HL-60 (cell line): ENCODE data around the gene LONRF3.

ENCODE experiments used
- DNase-seq, 2 experiments: peaks; one replicate each; pipeline ENCODE4 v3.0.0-alpha.2; 2010 to 2020; ENCODE audit warnings: low read depth in 1 of 2, low spot score in 1 of 2
- H3K27ac ChIP-seq: fragments of 250-450 bp; sonication (Bioruptor Pico); replicated peaks from 2 replicates; pipeline ENCODE4 v1.5.1; 2020; ENCODE audit warnings: mild to moderate bottlenecking, moderate library complexity
- H3K27me3 ChIP-seq: fragments of 250-450 bp; sonication (Bioruptor Pico); 2 replicates; pipeline ENCODE4 v1.5.1; 2021; ENCODE audit warnings: mild to moderate bottlenecking, moderate library complexity; ENCODE audit not compliant: insufficient read depth, poor library complexity, severe bottlenecking
- H3K4me3 ChIP-seq: replicated peaks from 2 replicates; pipeline ENCODE4 v1.5.1; 2011; ENCODE audit warnings: mild to moderate bottlenecking, control low read depth, low read length; ENCODE audit not compliant: insufficient read depth
- GABPA ChIP-seq: IDR thresholded peaks from 2 replicates; pipeline ENCODE4 v1.6.1; 2012; ENCODE audit warnings: low read depth
- POLR2AphosphoS5 ChIP-seq: IDR thresholded peaks from 2 replicates; pipeline ENCODE4 v1.6.1; 2012; ENCODE audit warnings: low read depth
- REST ChIP-seq: IDR thresholded peaks from 2 replicates; pipeline ENCODE4 v1.6.1; 2012; ENCODE audit warnings: low read depth; ENCODE audit not compliant: insufficient replicate concordance
- SPI1 ChIP-seq: IDR thresholded peaks from 2 replicates; pipeline ENCODE4 v1.6.1; 2012; ENCODE audit warnings: low read depth, mild to moderate bottlenecking, borderline replicate concordance
- TF ChIP-seq, protein P1 (sequence below): IDR thresholded peaks from one replicate; pipeline ENCODE4 v1.5.1; 2011; ENCODE audit warnings: low read length, control low read depth, inconsistent platforms; ENCODE audit not compliant: insufficient read depth

The LONRF3 gene

GRCh38 chrX:119030990-119031389 lies 56.6 kb downstream of the LONRF3 start:
- TF ChIP-seq GABPA (no peak), POLR2AphosphoS5 (no peak), SPI1 (no peak)
- TF ChIP-seq, protein P1, sequence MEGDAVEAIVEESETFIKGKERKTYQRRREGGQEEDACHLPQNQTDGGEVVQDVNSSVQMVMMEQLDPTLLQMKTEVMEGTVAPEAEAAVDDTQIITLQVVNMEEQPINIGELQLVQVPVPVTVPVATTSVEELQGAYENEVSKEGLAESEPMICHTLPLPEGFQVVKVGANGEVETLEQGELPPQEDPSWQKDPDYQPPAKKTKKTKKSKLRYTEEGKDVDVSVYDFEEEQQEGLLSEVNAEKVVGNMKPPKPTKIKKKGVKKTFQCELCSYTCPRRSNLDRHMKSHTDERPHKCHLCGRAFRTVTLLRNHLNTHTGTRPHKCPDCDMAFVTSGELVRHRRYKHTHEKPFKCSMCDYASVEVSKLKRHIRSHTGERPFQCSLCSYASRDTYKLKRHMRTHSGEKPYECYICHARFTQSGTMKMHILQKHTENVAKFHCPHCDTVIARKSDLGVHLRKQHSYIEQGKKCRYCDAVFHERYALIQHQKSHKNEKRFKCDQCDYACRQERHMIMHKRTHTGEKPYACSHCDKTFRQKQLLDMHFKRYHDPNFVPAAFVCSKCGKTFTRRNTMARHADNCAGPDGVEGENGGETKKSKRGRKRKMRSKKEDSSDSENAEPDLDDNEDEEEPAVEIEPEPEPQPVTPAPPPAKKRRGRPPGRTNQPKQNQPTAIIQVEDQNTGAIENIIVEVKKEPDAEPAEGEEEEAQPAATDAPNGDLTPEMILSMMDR = no peak
- Histone ChIP-seq H3K27ac (no peak overlapping the region), H3K4me3 (no peak overlapping the region), H3K27me3 (no peaks in the 10 kb centered on the region)
- DNase-seq = no peak

GRCh38 chrX:119036107-119037029 lies 62.0 kb downstream of the LONRF3 start:
- H3K4me3 ChIP-seq = no peak overlapping the region
- no peaks in the 10 kb centered on the region for H3K27me3 ChIP-seq
- no peak for DNase-seq
- TF ChIP-seq GABPA = no peak
- H3K27ac ChIP-seq = no peak overlapping the region

- DNase-seq = no peak
- Histone ChIP-seq H3K27me3 (no peaks in the 10 kb centered on the region), H3K27ac (no peak overlapping the region), H3K4me3 (no peak overlapping the region)
- no peak for TF ChIP-seq GABPA
- TF ChIP-seq, protein P1 = no peak
- no peak for TF ChIP-seq SPI1
- TF ChIP-seq REST = no peak
- TF ChIP-seq POLR2AphosphoS5 = no peak
These were observed 66.0 kb downstream of the LONRF3 start for GRCh38 chrX:119040432-119040831.

DNA sequence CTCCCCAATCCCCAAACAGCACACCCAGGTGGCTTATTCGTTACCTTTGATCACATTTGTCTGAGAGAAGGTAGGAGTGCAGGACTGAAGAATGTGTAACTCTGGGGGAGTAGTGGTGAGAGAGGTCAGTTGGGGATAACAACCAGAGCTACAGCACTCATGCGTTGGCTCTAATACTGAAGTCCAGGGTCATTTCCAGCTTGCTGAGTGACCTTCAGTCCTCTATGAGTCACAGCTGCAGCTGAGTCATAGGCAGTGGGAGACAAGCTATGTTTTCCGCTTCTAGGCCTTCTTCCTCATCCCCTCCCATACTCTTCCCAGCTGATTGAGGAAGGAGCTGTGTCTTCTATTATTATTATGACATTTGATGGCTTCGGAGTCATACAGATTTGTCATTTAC lies 66.8 kb downstream of the LONRF3 start:
- TF ChIP-seq GABPA = no peak
- TF ChIP-seq POLR2AphosphoS5 = no peak
- no peak for TF ChIP-seq SPI1
- no peak for TF ChIP-seq REST
- TF ChIP-seq, protein P1 = no peak
- no peak overlapping the region for H3K27ac ChIP-seq
- H3K4me3 ChIP-seq = no peak overlapping the region
- H3K27me3 ChIP-seq = no peaks in the 10 kb centered on the region
- DNase-seq = no peak
